ENCODE data around the gene PTPRN2.

The PTPRN2 gene

GRCh38 chr7:157540606-157541294, 1046.9 kb downstream of the PTPRN2 start:
- DNase-seq: no peak

GRCh38 chr7:157540020-157540419, 1047.6 kb downstream of the PTPRN2 start:
- DNase-seq: no peak

GRCh38 chr7:157539521-157539920, 1048.1 kb downstream of the PTPRN2 start:
- DNase-seq: no peak

GRCh38 chr7:157538735-157539134, 1048.9 kb downstream of the PTPRN2 start:
- DNase-seq: no peak

- DNase-seq: no peak
These were observed 1049.3 kb downstream of the PTPRN2 start for GRCh38 chr7:157538321-157538720.

- DNase-seq: no peak
These were observed 1050.6 kb downstream of the PTPRN2 start for GRCh38 chr7:157537056-157537455.

- no peak for DNase-seq
These were observed 1055.6 kb downstream of the PTPRN2 start for GRCh38 chr7:157532068-157532467.

- DNase-seq: no peak
These were observed 1057.7 kb downstream of the PTPRN2 start for GRCh38 chr7:157529768-157530560.

GRCh38 chr7:157528785-157529341, 1058.8 kb downstream of the PTPRN2 start:
- no peak for DNase-seq

GRCh38 chr7:157527686-157528085, 1059.9 kb downstream of the PTPRN2 start:
- DNase-seq: no peak

GRCh38 chr7:157526913-157527634, 1060.5 kb downstream of the PTPRN2 start:
- no peak for DNase-seq

- no peak for DNase-seq
These were observed 1061.4 kb downstream of the PTPRN2 start for GRCh38 chr7:157526005-157526912.

- no peak for DNase-seq
These were observed 1062.1 kb downstream of the PTPRN2 start for GRCh38 chr7:157525491-157525915.

- no peak for DNase-seq
These were observed 1062.9 kb downstream of the PTPRN2 start for GRCh38 chr7:157524731-157525130.

GRCh38 chr7:157523766-157524421, 1063.7 kb downstream of the PTPRN2 start:
- no peak for DNase-seq

- no peak for DNase-seq
These were observed 1064.3 kb downstream of the PTPRN2 start for GRCh38 chr7:157523371-157523765.

- DNase-seq: no peak
These were observed 1064.7 kb downstream of the PTPRN2 start for GRCh38 chr7:157522954-157523353.

GRCh38 chr7:157522189-157522588, 1065.4 kb downstream of the PTPRN2 start:
- DNase-seq: no peak

GRCh38 chr7:157521752-157522151, 1065.9 kb downstream of the PTPRN2 start:
- no peak for DNase-seq

- no peak for DNase-seq
These were observed 1066.4 kb downstream of the PTPRN2 start for GRCh38 chr7:157521061-157521731.

- DNase-seq: no peak
These were observed 1067.4 kb downstream of the PTPRN2 start for GRCh38 chr7:157520249-157520648.

Data from activated CD4-positive, CD25-positive, alpha-beta regulatory T cell (primary cell).